Measurements from ENCODE around the gene ZFHX3. TPM values are rescaled to one million over a fixed set of nuclear protein-coding genes. Genes with fewer than 3 reads are reported as not detected.

The ZFHX3 gene
- total and polyA plus RNA-seq, 2 donors (not counting 3 experiments of a cell fraction or from before 2014, with no cell fraction given): 3.7 to 18.8 TPM

- TF ChIP-seq GATA2 (IDR thresholded peaks at IDR 0.05; ENCODE audit: insufficient read depth, insufficient read length, low read depth, low read length): no peak
- no peak for TF ChIP-seq POLR2AphosphoS5 (IDR thresholded peaks at IDR 0.05; ENCODE audit: insufficient read depth, low read depth, low read length)
- TF ChIP-seq CTCF (IDR thresholded peaks at IDR 0.05; ENCODE audit: extremely low read depth in 1 of 2, insufficient read depth in 1 of 2, low read depth in 1 of 2, low read length in 2 of 2): no peak
- TF ChIP-seq MYC (IDR thresholded peaks at IDR 0.05; ENCODE audit: low read depth, low read length): no peak
- no peak for TF ChIP-seq POLR2A (IDR thresholded peaks at IDR 0.05; ENCODE audit: low read depth, low read length)
- no peak for TF ChIP-seq JUN (IDR thresholded peaks at IDR 0.05; ENCODE audit: borderline replicate concordance, insufficient read depth, insufficient read length, low read depth)
- no peak for TF ChIP-seq MAX (IDR thresholded peaks at IDR 0.05; ENCODE audit: insufficient read depth, insufficient read length)
- TF ChIP-seq FOS (IDR thresholded peaks at IDR 0.05; ENCODE audit: borderline replicate concordance, insufficient read depth, low read length): no peak
- no peak for TF ChIP-seq EZH2 (IDR thresholded peaks at IDR 0.05; ENCODE audit: borderline replicate concordance, low read depth, low read length, severe bottlenecking)
- dilution Hi-C loops (cut with MboI; ENCODE audit: extremely low pct_ligation_motif_present, low sequenced_read_pairs): no loop called here
- H3K4me3 ChIP-seq (replicated peaks in 1 of 3; ENCODE audit: insufficient read depth in 1 of 3, low read depth in 1 of 3, low read length in 3 of 3): no peak overlapping the region
- H3K27ac ChIP-seq (ENCODE audit: insufficient read depth, low read depth, low read length): no peak overlapping the region
- no peak overlapping the region for H3K4me2 ChIP-seq (ENCODE audit: insufficient read depth, low read length)
- BruUV-seq (replicated peaks): no TSS peak
- H3K9me3 ChIP-seq (replicated peaks; ENCODE audit: control insufficient read depth, insufficient read depth, low read length): no peaks in the 10 kb centered on the region
- H2AFZ ChIP-seq (ENCODE audit: low read depth, low read length): no peak overlapping the region
- DNase-seq (ENCODE audit: low read depth, low spot score): no peak
- no peaks in the 10 kb centered on the region for H3K4me1 ChIP-seq (ENCODE audit: control insufficient read depth, extremely low read depth, insufficient read depth, low read length)
- H4K20me1 ChIP-seq (replicated peaks; ENCODE audit: control insufficient read depth, extremely low read depth, insufficient read depth, low read length): no peaks in the 10 kb centered on the region
- peaks cover 40% of the 10 kb centered on the region for H3K79me2 ChIP-seq (ENCODE audit: control insufficient read depth, insufficient read depth, low read length)
- no peaks in the 10 kb centered on the region for H3K9me1 ChIP-seq (replicated peaks; ENCODE audit: control insufficient read depth, extremely low read depth, insufficient read depth, low read length)
- no peaks in the 10 kb centered on the region for H3K36me3 ChIP-seq (ENCODE audit: control insufficient read depth in 2 of 2, extremely low read depth in 1 of 2, insufficient read depth in 2 of 2, low read length in 2 of 2)
- no peak for FAIRE-seq
- POLR2A ChIA-PET: no interaction called here
- CTCF ChIA-PET: interaction anchor here (0.9 to 1.3 kb wide), 3 partner anchors 11 to 205 kb away, joined by 3 to 4 read pairs (median 4); partner anchors contain the start of gene ZFHX3
- intact Hi-C loops (cut with micrococcal nuclease): no loop called here
- H3K27me3 ChIP-seq (ENCODE audit: control insufficient read depth in 2 of 2, insufficient read depth in 2 of 2, low read length in 2 of 2): no peaks in the 10 kb centered on the region
- H3K9ac ChIP-seq (replicated peaks; ENCODE audit: extremely low read depth, insufficient read depth, low read length): no peak overlapping the region
These were observed 10.6 kb downstream of the ZFHX3 start for GRCh38 chr16:73037331-73037745.

Data from endothelial cell of umbilical vein (primary cell).